IPS-NIHi11 (cell line): ENCODE measurements around the gene HOXB2.

Experiments
- DNase-seq: peaks from one replicate; pipeline ENCODE4 v3.0.0; 2012; ENCODE audit warnings: mixed read lengths, low spot score

HOXB2 gene

GRCh38 chr17:48545022-48545375, at the start of gene HOXB2:
Gene HOXB2 (minus strand): TSS chr17:48545109. CDS start chr17:48544911, 198 bp downstream.
- no peak for DNase-seq

- DNase-seq: peak; percentile 92
Measured at GRCh38 chr17:48593840-48594537, 49.1 kb upstream of the HOXB2 start.

GRCh38 chr17:48593126-48593829, 48.4 kb upstream of the HOXB2 start, which contains the start of gene HOXB5:
Gene HOXB5 (minus strand): TSS chr17:48593779. CDS start chr17:48593682, 97 bp downstream.
- no peak for DNase-seq

GRCh38 chr17:48592577-48592976, 47.7 kb upstream of the HOXB2 start:
- DNase-seq: no peak

- no peak for DNase-seq
Measured at GRCh38 chr17:48592057-48592514, 47.2 kb upstream of the HOXB2 start.

GRCh38 chr17:48591255-48592056, 46.5 kb upstream of the HOXB2 start:
- no peak for DNase-seq

- no peak for DNase-seq
Measured at GRCh38 chr17:48590607-48591161, 45.8 kb upstream of the HOXB2 start.

GRCh38 chr17:48589831-48590606, 45.1 kb upstream of the HOXB2 start, which contains the start of gene HOXB3:
Gene HOXB3 (minus strand): TSS chr17:48590241. CDS start chr17:48552474, 37,767 bp downstream.
- DNase-seq: no peak

GRCh38 chr17:48589060-48589830, 44.3 kb upstream of the HOXB2 start:
- no peak for DNase-seq

GRCh38 chr17:48588528-48588927, 43.6 kb upstream of the HOXB2 start:
- no peak for DNase-seq

- DNase-seq: no peak
Measured at GRCh38 chr17:48588074-48588415, 43.1 kb upstream of the HOXB2 start.

- DNase-seq: no peak
Measured at GRCh38 chr17:48587276-48588073, 42.6 kb upstream of the HOXB2 start.

GRCh38 chr17:48586355-48587258, 41.7 kb upstream of the HOXB2 start:
- no peak for DNase-seq

GRCh38 chr17:48584223-48584741, 39.4 kb upstream of the HOXB2 start:
- DNase-seq: no peak

GRCh38 chr17:48583708-48584222, 38.9 kb upstream of the HOXB2 start:
- DNase-seq: no peak

GRCh38 chr17:48582750-48583069, 37.8 kb upstream of the HOXB2 start:
- no peak for DNase-seq

- no peak for DNase-seq
Measured at GRCh38 chr17:48579760-48580554, 35.0 kb upstream of the HOXB2 start.

- no peak for DNase-seq
Measured at GRCh38 chr17:48579471-48579759, 34.5 kb upstream of the HOXB2 start.
